Neural cell (in vitro differentiated cells): ENCODE data around the gene FCHSD2.

ENCODE experiments used
- CTCF ChIP-seq: fragments of 450-650 bp; IDR thresholded peaks from 2 replicates; pipeline ENCODE4 v1.5.1; 2014; ENCODE audit warnings: antibody characterized with exemption, mild to moderate bottlenecking, moderate library complexity; ENCODE audit not compliant: poor library complexity, severe bottlenecking
- EZH2 ChIP-seq: fragments of 200-600, 300-800 bp; shearing (Covaris generic), sonication (generic); IDR thresholded peaks from 2 replicates; pipeline ENCODE4 v1.6.1; 2014; ENCODE audit warnings: antibody characterized with exemption, low read length, borderline replicate concordance, mild to moderate bottlenecking; ENCODE audit not compliant: insufficient read depth, poor library complexity, severe bottlenecking
- POLR2AphosphoS5 ChIP-seq: IDR thresholded peaks from 2 replicates; pipeline ENCODE4 v1.6.1; 2012
- RAD21 ChIP-seq: fragments of 450-650 bp; conservative IDR thresholded peaks from 2 replicates; pipeline ENCODE4 v1.6.1; 2014; ENCODE audit warnings: antibody characterized with exemption, mild to moderate bottlenecking, moderate library complexity
- SMC3 ChIP-seq: fragments of 450-650 bp; conservative IDR thresholded peaks from 2 replicates; pipeline ENCODE4 v1.6.1; 2014; ENCODE audit warnings: antibody characterized with exemption, mild to moderate bottlenecking, moderate library complexity; ENCODE audit not compliant: poor library complexity
- TAF1 ChIP-seq: IDR thresholded peaks from 2 replicates; pipeline ENCODE4 v1.6.1; 2012; ENCODE audit warnings: low read depth

GRCh38 chr11:73157101-73158010 is 15.2 kb upstream of the FCHSD2 start:
- no peak for TF ChIP-seq POLR2AphosphoS5
- TF ChIP-seq CTCF: no peak
- no peak for TF ChIP-seq TAF1
- no peak for TF ChIP-seq SMC3
- TF ChIP-seq EZH2: no peak
- TF ChIP-seq RAD21: no peak
